Motor neuron (in vitro differentiated cells): ENCODE measurements around the gene AGBL3. TPM values are rescaled to one million over a fixed set of nuclear protein-coding genes. Genes with fewer than 3 reads are reported as not detected.

Experiments
- ATAC-seq, 8 experiments: fragments of 200-7000 bp; cut with Tn5 transposase; replicated peaks in 6 of 8; 2 replicates each; pipeline ENCODE4 v1.8.0; 2021; ENCODE audit warnings: mild to moderate bottlenecking in 8 of 8, moderate library complexity in 8 of 8
- H3K27ac ChIP-seq, 2 donors: fragments of 250-450 bp; sonication (Bioruptor Pico); 2 replicates each; pipeline ENCODE4 v1.9.0; 2021; ENCODE audit warnings: antibody characterized with exemption in 2 of 2, mild to moderate bottlenecking in 2 of 2, moderate library complexity in 1 of 2
- H3K4me1 ChIP-seq, 2 donors: fragments of 250-450 bp; sonication (Bioruptor Pico); replicated peaks in 1 of 2; 2 replicates each; pipeline ENCODE4 v1.6.1; 2021; ENCODE audit warnings: antibody characterized with exemption in 2 of 2, mild to moderate bottlenecking in 2 of 2, moderate library complexity in 1 of 2
- H3K4me3 ChIP-seq, 5 donors: fragments of 250-450 bp; sonication (Bioruptor Pico); 2 replicates each; pipeline ENCODE4 v1.9.0; 2021; ENCODE audit warnings: antibody characterized with exemption in 5 of 5, mild to moderate bottlenecking in 5 of 5, moderate library complexity in 4 of 5
- WGBS, 10 experiments: fragments of 450-650 bp; shearing (Covaris generic); methylation state at CpG; one replicate each; pipeline ENCODE4 v1.0.0; 2022; 5-methylcytosine and 5-hydroxymethylcytosine counted together
- in situ Hi-C, 9 experiments: fragments of 400-800 bp; cut with MboI; loops; one replicate each; pipeline ENCODE4 v1.15.0; 2021; ENCODE audit warnings: low sequenced_read_pairs in 9 of 9, low pct_unique_long_range_greater_than_20kb in 2 of 9; ENCODE audit not compliant: unreplicated experiment in 9 of 9
- total RNA-seq, 8 experiments: library from RNA; unstranded; fragments of 300-600 nt; gene quantifications; 2 replicates each; pipeline versions ENCODE4 v1.2.3 to v1.2.4, GENCODE V29; 2022

The AGBL3 gene
- total RNA-seq: 1 to 10 TPM in 6 of 8 experiments, under 1 TPM in 2; 0.97 to 6.6 (median 2.0) TPM

DNA sequence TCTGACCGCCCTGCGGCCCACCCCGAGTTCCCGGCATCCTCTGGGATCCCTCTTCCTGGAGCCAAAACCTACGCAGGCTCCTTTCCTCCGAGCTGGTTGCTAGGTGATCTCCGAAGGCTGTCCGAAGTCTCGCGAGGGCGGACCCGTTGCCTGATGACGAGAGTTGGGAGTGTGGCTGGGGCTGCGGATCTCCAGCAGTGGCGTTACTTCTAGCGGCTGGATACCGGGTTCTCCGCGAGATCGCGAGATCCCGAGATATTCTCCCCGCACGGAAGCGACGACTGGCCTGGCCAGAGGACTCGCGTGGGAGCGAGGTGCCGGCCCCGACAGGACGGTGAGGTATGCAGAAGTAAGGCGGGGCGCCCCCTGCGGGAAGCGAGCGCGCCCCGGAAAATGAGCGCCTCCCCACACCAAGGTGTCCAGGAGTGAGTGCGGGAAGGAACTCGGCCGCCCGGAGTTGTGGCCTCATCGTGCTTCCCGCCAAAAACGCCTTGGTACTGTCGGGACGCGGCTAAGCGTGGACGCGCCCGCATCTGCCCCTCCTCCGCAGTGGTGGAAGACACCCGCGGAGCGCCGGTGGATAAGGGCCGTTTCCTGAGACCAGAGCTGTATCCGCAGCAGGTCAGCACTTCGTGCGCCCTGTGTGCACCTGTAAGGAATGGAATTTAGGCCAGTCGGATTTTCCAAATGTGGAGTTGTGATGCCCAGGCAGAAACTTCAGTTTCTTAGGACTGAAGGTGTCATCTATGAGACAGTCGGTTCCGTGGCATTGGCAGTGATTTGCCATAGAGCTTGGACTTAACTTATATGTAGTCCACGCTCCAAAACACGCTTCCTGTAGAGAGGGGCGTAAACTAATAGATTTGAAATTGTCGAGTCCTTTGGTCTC lies at the start of gene AGBL3:
Gene AGBL3, plus strand, starts transcription at position 146 of the 889 bp plus-strand sequence. CDS start 1,426 bp downstream, outside the sequence.
- in situ Hi-C loops: loop anchor here in 1 of 9 experiments (25.0 kb wide), 1 partner anchor 176 kb away; the partner anchor contains the start of gene CYREN
- WGBS, 10 experiments: 0 to 3% (median 1%) methylated on average over 2 to 31 of the region's 70 CpGs; no CpG with 5 or more reads in 2 of the 10 experiments
- peaks cover 4 to 19% of the 10 kb centered on the region in 2 donors for H3K4me1 ChIP-seq
- peak within 1 kb of the TSS; percentile 64 to 97 (median 94) for H3K4me3 ChIP-seq
- peak; percentile 97 to 99 (median 98) for ATAC-seq
- H3K27ac ChIP-seq: peak within 1 kb of the TSS; percentile 84 to 88

- WGBS, 10 experiments: 20 to 100% (median 39%) methylated on average over 2 to 3 of the region's 3 CpGs; no CpG with 5 or more reads in 2 of the 10 experiments
- H3K4me3 ChIP-seq: no peak overlapping the region
- peak in 2 of 8 experiments; percentile 30 to 55 for ATAC-seq
- H3K4me1 ChIP-seq: no peaks in the 10 kb centered on the region
- in situ Hi-C loops: no loop called here
- no peak overlapping the region for H3K27ac ChIP-seq
These were observed 49.3 kb upstream of the AGBL3 start for GRCh38 chr7:134936893-134937510.

DNA sequence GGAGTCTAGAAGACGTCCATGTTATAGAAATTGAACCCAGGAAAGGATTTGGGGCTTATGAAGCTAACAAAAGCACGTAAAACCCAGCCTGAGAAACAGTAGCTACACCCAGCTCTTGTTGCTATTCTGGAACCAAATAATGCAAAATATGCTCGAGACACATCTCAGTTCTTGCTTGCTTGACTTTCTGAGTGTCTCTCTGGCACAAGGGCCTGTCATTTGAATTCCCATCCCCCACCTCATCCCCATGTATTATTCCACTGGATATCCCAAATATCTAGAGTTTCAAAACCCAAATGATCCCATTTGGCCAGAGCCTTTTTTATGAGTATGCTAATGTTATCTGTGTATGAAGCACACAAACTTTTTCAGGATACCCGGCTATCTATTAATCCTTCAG lies 48.2 kb upstream of the AGBL3 start:
- WGBS, 10 experiments: 60 to 100% (median 90%) methylated on average over 1 to 4 of the region's 4 CpGs; no CpG with 5 or more reads in 1 of the 10 experiments

GRCh38 chr7:134939136-134939535 lies 47.2 kb upstream of the AGBL3 start:
- 91 to 100% (median 96%) methylated on average over 1 to 4 of the region's 4 CpGs; no CpG with 5 or more reads in 3 of the 10 experiments for WGBS, 10 experiments
- no peaks in the 10 kb centered on the region for H3K4me1 ChIP-seq
- in situ Hi-C loops: no loop called here
- ATAC-seq: no peak
- H3K27ac ChIP-seq: no peak overlapping the region
- H3K4me3 ChIP-seq: no peak overlapping the region

More for the DNA sequence above, 48.2 kb upstream of the AGBL3 start:
- ATAC-seq: no peak
- Histone ChIP-seq H3K4me1 (no peaks in the 10 kb centered on the region), H3K27ac (no peak overlapping the region), H3K4me3 (no peak overlapping the region)
- in situ Hi-C loops: no loop called here

DNA sequence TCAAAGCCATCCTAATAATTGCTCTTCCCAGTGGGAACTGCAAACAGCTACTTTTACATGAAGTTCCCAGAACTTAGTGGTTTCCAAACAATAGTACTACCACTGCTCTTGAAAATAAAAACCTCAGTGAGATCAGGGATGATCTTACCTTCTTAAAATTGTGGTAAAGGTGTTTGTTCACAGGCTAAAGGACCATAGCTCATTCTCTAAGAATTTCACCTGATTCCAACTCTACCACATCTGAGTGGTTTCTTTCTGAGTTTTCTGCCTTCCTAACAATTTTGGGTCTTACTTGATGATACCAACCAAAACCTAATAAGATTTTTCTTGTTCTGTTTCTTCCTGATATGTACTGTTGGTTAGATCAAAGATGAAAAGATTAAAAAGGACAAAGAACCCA lies 45.6 kb upstream of the AGBL3 start:
- H3K27ac ChIP-seq: no peak overlapping the region
- ATAC-seq: no peak
- in situ Hi-C loops: no loop called here
- no peak overlapping the region for H3K4me3 ChIP-seq
- H3K4me1 ChIP-seq: peaks cover 0 to 2% of the 10 kb centered on the region in 2 donors

DNA sequence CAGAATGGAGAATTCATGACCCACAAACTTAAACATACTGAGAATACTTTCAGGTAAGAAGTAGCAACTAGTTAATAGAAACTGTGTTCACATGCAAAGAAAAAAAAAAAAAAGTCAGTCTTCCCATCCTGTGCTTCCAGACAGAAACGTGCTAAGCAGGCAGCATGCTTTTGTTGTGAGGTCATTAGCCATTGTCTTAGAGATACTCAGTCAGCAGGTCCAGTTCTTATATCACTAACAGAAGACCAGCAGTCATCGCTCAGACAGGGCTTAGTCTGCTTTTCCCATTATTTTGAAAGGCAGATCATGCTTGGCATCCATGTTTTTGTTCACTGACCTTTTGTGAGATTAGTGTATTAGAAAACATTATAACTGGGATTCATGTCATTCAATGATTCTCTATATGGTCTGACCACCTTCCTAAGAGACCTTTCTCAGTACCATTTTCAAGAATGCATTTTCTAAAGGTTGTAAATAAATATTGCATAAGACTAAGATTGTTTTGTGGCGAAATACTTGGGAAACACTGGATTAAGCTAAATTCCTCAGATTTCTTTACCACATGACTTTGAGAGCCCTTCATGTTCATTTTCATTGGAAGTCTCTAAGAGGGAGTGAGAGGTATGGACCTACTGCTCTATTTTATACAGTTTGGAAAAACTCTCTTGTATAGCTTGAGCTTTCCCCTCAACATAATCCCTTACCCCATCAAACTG lies 45.0 kb upstream of the AGBL3 start:
- H3K27ac ChIP-seq: no peak overlapping the region
- in situ Hi-C loops: no loop called here
- peak; percentile 29 to 94 (median 54) for ATAC-seq
- H3K4me1 ChIP-seq: peaks cover 0 to 4% of the 10 kb centered on the region in 2 donors
- no peak overlapping the region for H3K4me3 ChIP-seq
- 33 to 70% (median 57%) methylated on average over 1 to 3 of the region's 3 CpGs for WGBS, 10 experiments

GRCh38 chr7:134941952-134942351 lies 44.4 kb upstream of the AGBL3 start:
- peaks cover 0 to 4% of the 10 kb centered on the region in 2 donors for H3K4me1 ChIP-seq
- no peak overlapping the region for H3K27ac ChIP-seq
- in situ Hi-C loops: no loop called here
- ATAC-seq: no peak
- no peak overlapping the region for H3K4me3 ChIP-seq
- 17 to 100% (median 78%) methylated on average over 1 to 3 of the region's 5 CpGs; no CpG with 5 or more reads in 3 of the 10 experiments for WGBS, 10 experiments

- peaks cover 0 to 4% of the 10 kb centered on the region in 2 donors for H3K4me1 ChIP-seq
- WGBS, 10 experiments: 14 to 93% (median 38%) methylated on average over 3 to 6 of the region's 9 CpGs
- no peak overlapping the region for H3K27ac ChIP-seq
- in situ Hi-C loops: no loop called here
- H3K4me3 ChIP-seq: no peak overlapping the region
- no peak for ATAC-seq
These were observed 43.4 kb upstream of the AGBL3 start for GRCh38 chr7:134942690-134943466.

DNA sequence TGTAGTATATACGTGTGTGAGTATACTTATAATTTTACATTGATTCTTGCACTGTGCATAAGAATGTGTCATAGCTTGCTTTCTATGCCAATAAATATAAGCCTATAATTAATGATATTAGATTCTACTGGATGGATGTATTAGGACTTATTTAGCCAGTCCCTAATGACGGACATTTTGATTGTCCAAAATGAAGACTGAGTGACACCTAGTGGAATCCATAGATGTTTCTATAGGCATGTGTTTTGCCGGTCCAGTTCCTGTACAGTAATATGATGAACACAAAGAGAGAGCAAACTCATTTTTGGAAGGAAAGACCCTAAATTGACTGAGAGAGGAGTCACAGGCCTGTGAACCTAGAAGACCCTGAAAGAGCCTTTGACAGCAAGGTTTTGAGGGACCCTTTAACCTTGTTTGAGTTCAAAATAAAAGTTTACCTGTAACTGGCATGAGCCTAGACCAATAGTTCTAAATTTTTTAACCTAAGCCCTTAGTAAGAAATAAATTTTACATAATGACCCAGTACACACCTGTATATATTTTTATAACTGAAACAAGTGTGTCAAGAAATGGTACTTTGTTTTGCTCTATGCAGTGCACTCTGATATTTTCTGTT lies 42.4 kb upstream of the AGBL3 start:
- H3K4me1 ChIP-seq: peaks cover 0 to 4% of the 10 kb centered on the region in 2 donors
- H3K4me3 ChIP-seq: no peak overlapping the region
- H3K27ac ChIP-seq: no peak overlapping the region
- 25 to 92% (median 71%) methylated on average over 1 to 3 of the region's 3 CpGs; no CpG with 5 or more reads in 1 of the 10 experiments for WGBS, 10 experiments
- in situ Hi-C loops: no loop called here
- ATAC-seq: peak in 4 of 8 experiments; percentile 18 to 46 (median 42)

GRCh38 chr7:134945691-134946090 lies 40.6 kb upstream of the AGBL3 start:
- H3K27ac ChIP-seq: no peak overlapping the region
- no peak overlapping the region for H3K4me3 ChIP-seq
- ATAC-seq: peak in 4 of 8 experiments; percentile 39 to 77 (median 52)
- in situ Hi-C loops: no loop called here
- 40 to 100% (median 70%) methylated on average over 1 to 3 of the region's 3 CpGs; no CpG with 5 or more reads in 1 of the 10 experiments for WGBS, 10 experiments
- H3K4me1 ChIP-seq: peaks cover 0 to 4% of the 10 kb centered on the region in 2 donors

- H3K27ac ChIP-seq: no peak overlapping the region
- ATAC-seq: peak in 3 of 8 experiments; percentile 55 to 92 (median 87)
- WGBS, 10 experiments: 17 to 100% (median 92%) methylated on average over 1 to 2 of the region's 2 CpGs
- H3K4me1 ChIP-seq: peaks cover 0 to 4% of the 10 kb centered on the region in 2 donors
- H3K4me3 ChIP-seq: no peak overlapping the region
- in situ Hi-C loops: no loop called here
These were observed 40.0 kb upstream of the AGBL3 start for GRCh38 chr7:134946260-134946659.

GRCh38 chr7:134947329-134947728 lies 39.0 kb upstream of the AGBL3 start:
- in situ Hi-C loops: no loop called here
- ATAC-seq: no peak
- Histone ChIP-seq H3K4me3 (no peak overlapping the region), H3K27ac (no peak overlapping the region), H3K4me1 (peaks cover 0 to 4% of the 10 kb centered on the region in 2 donors)
- 93 to 100% (median 98%) methylated on average over 1 to 15 of the region's 17 CpGs; no CpG with 5 or more reads in 2 of the 10 experiments for WGBS, 10 experiments
